Measurements from ENCODE around the gene CDK19. TPM values are rescaled to one million over a fixed set of nuclear protein-coding genes. Genes with fewer than 3 reads are reported as not detected.

Gene CDK19
- total and polyA plus RNA-seq, 2 of the 4 experiments (the other 2 are of a cell fraction): 6.0 to 6.8 TPM

DNA sequence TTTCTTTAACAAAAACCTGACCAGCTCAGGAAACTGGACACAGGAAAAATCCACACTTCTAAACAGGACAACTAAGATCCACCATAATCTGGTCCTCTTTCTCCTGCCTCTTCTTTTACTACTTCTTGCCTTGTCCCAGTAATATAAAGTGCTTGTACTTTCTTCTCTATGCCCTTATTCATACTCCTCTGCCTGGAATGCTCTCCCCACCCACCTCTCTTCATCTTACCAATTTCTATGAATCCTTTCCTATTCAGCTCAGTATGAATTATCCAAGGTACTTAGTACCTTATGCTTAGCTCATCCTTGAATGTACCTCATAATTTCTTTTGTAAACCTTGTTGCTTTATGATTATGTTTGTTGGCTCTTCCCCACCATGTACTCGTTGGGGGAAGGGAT is 159.4 kb downstream of the CDK19 start:
- Histone ChIP-seq H3K9ac (ENCODE audit: low read depth, low read length) (no peak overlapping the region), H3K14ac (replicated peaks; ENCODE audit: low read depth, low read length) (no peak overlapping the region), H3K23ac (ENCODE audit: low read depth, low read length) (no peak overlapping the region), H3K9me1 (ENCODE audit: insufficient read depth, low read length) (no peaks in the 10 kb centered on the region), H3K79me1 (ENCODE audit: low read depth in 1 of 2, low read length in 2 of 2) (no peaks in the 10 kb centered on the region), H3K4ac (ENCODE audit: low read depth, low read length) (no peak overlapping the region), H3K4me3 (ENCODE audit: insufficient read depth, low read depth, low read length) (no peak overlapping the region), H3K27ac (ENCODE audit: insufficient read depth, low read length) (no peak overlapping the region), H4K20me1 (ENCODE audit: insufficient read depth, low read length) (no peaks in the 10 kb centered on the region), H4K5ac (ENCODE audit: low read depth, low read length) (no peak overlapping the region), H2BK20ac (ENCODE audit: low read depth, low read length) (no peak overlapping the region), H2BK120ac (ENCODE audit: low read depth, low read length) (no peak overlapping the region), H2BK5ac (ENCODE audit: low read depth, low read length, poor library complexity, severe bottlenecking) (no peak overlapping the region), H3K56ac (ENCODE audit: extremely low read depth, insufficient read depth, low read length) (no peak overlapping the region), H3K36me3 (ENCODE audit: control insufficient read depth, insufficient read depth, low read length) (no peaks in the 10 kb centered on the region), H3K4me2 (ENCODE audit: low read depth, low read length) (no peak overlapping the region), H4K8ac (ENCODE audit: low read depth in 2 of 2, low read length in 2 of 2) (no peak overlapping the region), H2AK9ac (replicated peaks; ENCODE audit: low read depth, low read length, poor library complexity) (no peak overlapping the region), H3K27me3 (ENCODE audit: control insufficient read depth, insufficient read depth, low read length) (no peaks in the 10 kb centered on the region), H4K91ac (ENCODE audit: insufficient read depth, low read depth, low read length) (no peak overlapping the region), H2AFZ (replicated peaks; ENCODE audit: low read length, poor library complexity) (no peak overlapping the region), H2AK5ac (ENCODE audit: low read depth, low read length) (no peak overlapping the region), H3K4me1 (ENCODE audit: control insufficient read depth, insufficient read depth, low read length) (no peaks in the 10 kb centered on the region; the same call in 1 of the 2 replicates), H3K9me3 (ENCODE audit: control insufficient read depth, insufficient read depth, low read length) (no peaks in the 10 kb centered on the region), H2BK15ac (ENCODE audit: low read depth, low read length) (no peak overlapping the region), H3K18ac (ENCODE audit: low read depth, low read length) (no peak overlapping the region)
- dilution Hi-C loops (cut with HindIII; ENCODE audit: low sequenced_read_pairs, unreplicated experiment) (no loop called here), in situ Hi-C loops (cut with MboI; ENCODE audit: low sequenced_read_pairs) (no loop called here), intact Hi-C loops (cut with micrococcal nuclease) (no loop called here)
- WGBS, 2 experiments (ENCODE audit: extremely low coverage in 2 of 2, insufficient read length in 1 of 2): no CpG with 5 or more reads among the region's 1 CpG
- ChIA-PET CTCF (no interaction called here), POLR2A (ENCODE audit: unreplicated experiment) (no interaction called here)
- no TSS peak for BruUV-seq (replicated peaks)
- no peak for DNase-seq
- ATAC-seq (ENCODE audit: low read depth): no peak
- TF ChIP-seq FOS (IDR thresholded peaks at IDR 0.05; ENCODE audit: low read depth, low read length) (no peak), MAFK (IDR thresholded peaks at IDR 0.05; ENCODE audit: low read depth, low read length) (no peak), MXI1 (IDR thresholded peaks at IDR 0.05; ENCODE audit: borderline replicate concordance, low read depth, low read length) (no peak), POLR2A (IDR thresholded peaks at IDR 0.05; ENCODE audit: low read depth, low read length) (no peak), CEBPB (IDR thresholded peaks at IDR 0.05; ENCODE audit: low read depth, low read length) (no peak), BHLHE40 (IDR thresholded peaks at IDR 0.05; ENCODE audit: low read depth, low read length) (no peak), MAZ (IDR thresholded peaks at IDR 0.05; ENCODE audit: borderline replicate concordance, low read depth, low read length) (no peak), RCOR1 (IDR thresholded peaks at IDR 0.05; ENCODE audit: insufficient replicate concordance, low read length) (no peak), RAD21 (IDR thresholded peaks at IDR 0.05; ENCODE audit: low read length) (no peak), RFX5 (IDR thresholded peaks at IDR 0.05; ENCODE audit: low read depth, low read length) (no peak)
- TF ChIP-seq, protein P1, sequence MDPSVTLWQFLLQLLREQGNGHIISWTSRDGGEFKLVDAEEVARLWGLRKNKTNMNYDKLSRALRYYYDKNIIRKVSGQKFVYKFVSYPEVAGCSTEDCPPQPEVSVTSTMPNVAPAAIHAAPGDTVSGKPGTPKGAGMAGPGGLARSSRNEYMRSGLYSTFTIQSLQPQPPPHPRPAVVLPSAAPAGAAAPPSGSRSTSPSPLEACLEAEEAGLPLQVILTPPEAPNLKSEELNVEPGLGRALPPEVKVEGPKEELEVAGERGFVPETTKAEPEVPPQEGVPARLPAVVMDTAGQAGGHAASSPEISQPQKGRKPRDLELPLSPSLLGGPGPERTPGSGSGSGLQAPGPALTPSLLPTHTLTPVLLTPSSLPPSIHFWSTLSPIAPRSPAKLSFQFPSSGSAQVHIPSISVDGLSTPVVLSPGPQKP (IDR thresholded peaks at IDR 0.05; ENCODE audit: borderline replicate concordance, low read depth, low read length): no peak
- TF ChIP-seq, protein P2, sequence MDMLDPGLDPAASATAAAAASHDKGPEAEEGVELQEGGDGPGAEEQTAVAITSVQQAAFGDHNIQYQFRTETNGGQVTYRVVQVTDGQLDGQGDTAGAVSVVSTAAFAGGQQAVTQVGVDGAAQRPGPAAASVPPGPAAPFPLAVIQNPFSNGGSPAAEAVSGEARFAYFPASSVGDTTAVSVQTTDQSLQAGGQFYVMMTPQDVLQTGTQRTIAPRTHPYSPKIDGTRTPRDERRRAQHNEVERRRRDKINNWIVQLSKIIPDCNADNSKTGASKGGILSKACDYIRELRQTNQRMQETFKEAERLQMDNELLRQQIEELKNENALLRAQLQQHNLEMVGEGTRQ (IDR thresholded peaks at IDR 0.05; ENCODE audit: low read depth, low read length): no peak

Data from IMR-90 (cell line).